Lung (tissue), 12 donors: ENCODE data around the gene TLE3. TPM values are rescaled to one million over a fixed set of nuclear protein-coding genes. Genes with fewer than 3 reads are reported as not detected.

Source experiments
- ATAC-seq: fragments of 200-7000 bp; cut with Tn5 transposase; one replicate; pipeline ENCODE4 v1.9.1; 2020; ENCODE audit warnings: moderate number of reproducible peaks; ENCODE audit not compliant: insufficient read depth, low FRiP score
- DNase-seq, 3 donors: peaks; one replicate each; pipeline ENCODE4 v3.0.0-alpha.2; 2013 to 2017
- H3K27ac ChIP-seq, 2 donors: one replicate each; pipeline ENCODE4 v1.5.1; 2013; ENCODE audit warnings: mild to moderate bottlenecking in 2 of 2, moderate library complexity in 2 of 2, control low read depth in 1 of 2, inconsistent platforms in 1 of 2, low read depth in 1 of 2, low read length in 1 of 2
- H3K27me3 ChIP-seq, 3 donors: one replicate each; pipeline ENCODE4 v1.5.1; 2013; ENCODE audit warnings: low read length in 2 of 3; ENCODE audit not compliant: control insufficient read depth in 3 of 3, insufficient read depth in 3 of 3
- H3K36me3 ChIP-seq, 4 donors: one replicate each; pipeline ENCODE4 v1.5.1; 2013; ENCODE audit warnings: low read length in 4 of 4, mild to moderate bottlenecking in 1 of 4, moderate library complexity in 1 of 4; ENCODE audit not compliant: control insufficient read depth in 4 of 4, insufficient read depth in 4 of 4
- H3K4me1 ChIP-seq, 5 donors: one replicate each; pipeline ENCODE4 v1.5.1; 2013; ENCODE audit warnings: low read length in 5 of 5, mild to moderate bottlenecking in 2 of 5, moderate library complexity in 1 of 5; ENCODE audit not compliant: control insufficient read depth in 5 of 5, insufficient read depth in 5 of 5
- H3K4me3 ChIP-seq: one replicate; pipeline ENCODE4 v1.5.1; 2013; ENCODE audit warnings: mild to moderate bottlenecking, control low read depth, moderate library complexity
- H3K9ac ChIP-seq, 2 donors: one replicate each; pipeline ENCODE4 v1.5.1; 2013; ENCODE audit warnings: low read length in 2 of 2, control low read depth in 1 of 2; ENCODE audit not compliant: insufficient read depth in 1 of 2
- H3K9me3 ChIP-seq, 4 donors: one replicate each; pipeline ENCODE4 v1.5.1; 2013; ENCODE audit warnings: low read length in 3 of 4, mild to moderate bottlenecking in 1 of 4, moderate library complexity in 1 of 4; ENCODE audit not compliant: control insufficient read depth in 4 of 4, insufficient read depth in 3 of 4
- WGBS, 2 donors: extraction: QIAGEN DNeasy Blood & Tissue Kit; methylation state at CpG; one replicate each; pipeline ENCODE4 v1.1.7; 2013; 5-methylcytosine and 5-hydroxymethylcytosine counted together
- polyA plus RNA-seq, 2 donors: library from polyadenylated mRNA; stranded (reverse); fragments of 200-250 nt; gene quantifications; one replicate each; pipeline ENCODE4 v1.2.1, GENCODE V29; 2013
- total RNA-seq, 2 donors: library from RNA; depleted of rRNA in 1 of 2; stranded (reverse); fragments of >200 nt in 1 of 2; gene quantifications; one replicate each; pipeline ENCODE4 v1.2.1, GENCODE V29; 2014 to 2021
- TF ChIP-seq, protein P1 (sequence below): IDR thresholded peaks from 2 replicates; pipeline ENCODE4 v1.5.1; 2012; ENCODE audit warnings: mild to moderate bottlenecking; ENCODE audit errors: control extremely low read depth, extremely low read depth
- donor health status: control.
- donor health status: control.
- donor health status: Bipolar disorder and iron deficiency.
- donor health status: healthy.
- donor health status: DM: yes; HTN: yes; CAD: no.

The TLE3 gene
- total and polyA plus RNA-seq, 4 donors, result 22.7 to 77.3 (median 73.3) TPM

DNA sequence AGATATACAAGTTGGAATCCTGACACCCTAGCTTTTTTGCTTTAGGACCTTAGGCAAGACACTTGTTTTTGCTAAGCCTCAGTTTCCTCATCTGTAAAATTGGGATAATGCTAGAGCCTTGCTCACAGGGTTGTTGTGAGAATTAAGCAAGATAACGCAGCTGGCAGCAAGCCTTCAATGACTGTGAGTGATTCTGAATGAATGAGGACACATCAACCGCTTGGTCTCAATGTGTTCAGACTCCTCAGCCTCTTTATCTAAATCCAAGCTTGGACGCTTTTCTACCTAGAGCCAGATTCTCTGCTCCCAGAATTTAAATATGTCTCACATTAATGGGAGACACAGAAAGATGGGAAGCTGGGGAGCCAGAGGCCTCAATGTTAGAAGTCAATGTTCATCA, 11.8 kb upstream of the TLE3 start:
- TF ChIP-seq, protein P1, sequence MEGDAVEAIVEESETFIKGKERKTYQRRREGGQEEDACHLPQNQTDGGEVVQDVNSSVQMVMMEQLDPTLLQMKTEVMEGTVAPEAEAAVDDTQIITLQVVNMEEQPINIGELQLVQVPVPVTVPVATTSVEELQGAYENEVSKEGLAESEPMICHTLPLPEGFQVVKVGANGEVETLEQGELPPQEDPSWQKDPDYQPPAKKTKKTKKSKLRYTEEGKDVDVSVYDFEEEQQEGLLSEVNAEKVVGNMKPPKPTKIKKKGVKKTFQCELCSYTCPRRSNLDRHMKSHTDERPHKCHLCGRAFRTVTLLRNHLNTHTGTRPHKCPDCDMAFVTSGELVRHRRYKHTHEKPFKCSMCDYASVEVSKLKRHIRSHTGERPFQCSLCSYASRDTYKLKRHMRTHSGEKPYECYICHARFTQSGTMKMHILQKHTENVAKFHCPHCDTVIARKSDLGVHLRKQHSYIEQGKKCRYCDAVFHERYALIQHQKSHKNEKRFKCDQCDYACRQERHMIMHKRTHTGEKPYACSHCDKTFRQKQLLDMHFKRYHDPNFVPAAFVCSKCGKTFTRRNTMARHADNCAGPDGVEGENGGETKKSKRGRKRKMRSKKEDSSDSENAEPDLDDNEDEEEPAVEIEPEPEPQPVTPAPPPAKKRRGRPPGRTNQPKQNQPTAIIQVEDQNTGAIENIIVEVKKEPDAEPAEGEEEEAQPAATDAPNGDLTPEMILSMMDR, result no peak
- Histone ChIP-seq H3K36me3 (no peaks in the 10 kb centered on the region), H3K27me3 (peaks cover 0 to 5% (median 0%) of the 10 kb centered on the region in 3 donors), H3K27ac (no peak overlapping the region), H3K4me1 (peaks cover 0 to 22% (median 7%) of the 10 kb centered on the region in 5 donors), H3K4me3 (no peak overlapping the region), H3K9ac (no peak overlapping the region), H3K9me3 (no peaks in the 10 kb centered on the region)
- DNase-seq (no peak), ATAC-seq (no peak)
- WGBS, 2 donors, result 94 to 97% methylated on average over 3 of the region's 3 CpGs

DNA sequence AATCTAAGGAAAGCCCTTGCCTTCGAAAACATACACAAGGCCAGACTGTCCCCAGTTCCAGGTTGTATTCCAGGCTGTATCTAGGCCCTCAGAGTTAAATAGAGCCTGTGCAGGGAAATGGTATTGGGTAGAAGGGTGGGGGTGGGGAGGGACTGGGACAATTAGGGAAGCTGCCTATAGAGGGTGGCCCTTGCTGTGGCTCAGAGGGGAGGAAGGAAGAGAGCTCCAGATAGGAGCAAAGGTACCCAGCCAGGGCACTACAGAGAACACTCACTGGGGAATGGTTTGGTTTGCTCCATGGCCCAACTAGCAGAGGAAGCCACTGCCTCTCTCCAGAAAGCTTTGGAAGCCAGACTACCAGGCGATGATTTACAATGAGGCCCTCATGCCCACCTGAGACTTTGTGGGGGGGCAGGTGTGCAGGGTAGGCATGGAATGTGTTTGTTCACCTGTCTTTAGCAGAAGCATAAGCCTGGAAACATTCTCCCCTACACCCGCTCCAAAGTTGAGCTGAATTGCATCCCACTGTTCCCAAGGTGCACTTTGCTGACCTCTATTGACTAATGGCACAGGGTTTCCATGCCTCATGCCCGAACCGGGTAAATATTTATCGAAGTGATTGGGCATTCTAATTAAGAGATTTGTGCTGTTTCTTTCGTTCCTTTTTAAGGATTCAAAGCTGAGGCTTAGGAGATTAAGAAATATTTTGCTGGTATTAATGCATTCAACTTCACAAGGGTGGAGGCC, 6.3 kb upstream of the TLE3 start:
- no peak for ATAC-seq
- 79 to 88% methylated on average over 7 of the region's 7 CpGs for WGBS, 2 donors
- H3K36me3 ChIP-seq, result no peaks in the 10 kb centered on the region

DNA sequence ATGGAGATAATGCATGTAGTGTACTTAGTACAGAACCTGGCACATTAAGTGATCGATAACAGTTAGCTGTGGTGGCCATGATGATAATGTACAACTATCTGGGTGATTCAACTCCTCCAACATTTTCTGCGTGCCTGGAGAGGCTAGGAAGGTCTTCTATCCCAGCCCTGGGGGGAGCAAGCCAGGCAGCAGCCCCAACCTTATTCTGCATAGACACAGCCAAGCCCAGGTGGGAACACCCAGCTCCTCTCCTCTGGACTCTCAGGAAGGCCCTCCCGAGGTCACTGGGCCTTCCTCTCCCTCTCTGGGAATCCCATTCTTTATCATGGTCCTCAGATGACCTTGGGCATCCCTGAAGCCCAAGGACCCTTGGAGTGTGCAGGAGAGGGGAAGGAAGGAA, 5.1 kb upstream of the TLE3 start:
- TF ChIP-seq, protein P1, result no peak
- Histone ChIP-seq H3K36me3 (no peaks in the 10 kb centered on the region), H3K27me3 (peaks cover 0 to 5% (median 0%) of the 10 kb centered on the region in 3 donors), H3K4me3 (no peak overlapping the region), H3K9me3 (no peaks in the 10 kb centered on the region), H3K4me1 (peaks cover 8 to 32% (median 11%) of the 10 kb centered on the region in 5 donors), H3K9ac (no peak overlapping the region), H3K27ac (no peak overlapping the region)
- WGBS, 2 donors, result 82 to 88% methylated on average over 3 of the region's 3 CpGs
- no peak for ATAC-seq
- DNase-seq, result no peak

More for the DNA sequence above, 6.3 kb upstream of the TLE3 start:
- Histone ChIP-seq H3K4me3 (no peak overlapping the region), H3K27ac (no peak overlapping the region), H3K9ac (no peak overlapping the region), H3K9me3 (no peaks in the 10 kb centered on the region), H3K27me3 (peaks cover 0 to 5% (median 0%) of the 10 kb centered on the region in 3 donors), H3K4me1 (peaks cover 7 to 25% (median 9%) of the 10 kb centered on the region in 5 donors)
- TF ChIP-seq, protein P1, result no peak
- no peak for DNase-seq
